ENCODE measurements around the gene SCN5A. TPM values are rescaled to one million over a fixed set of nuclear protein-coding genes. Genes with fewer than 3 reads are reported as not detected.

SCN5A gene
- polyA plus RNA-seq, 1 of the 3 experiments (the other 2 are of a cell fraction) = 0.18 TPM

DNA sequence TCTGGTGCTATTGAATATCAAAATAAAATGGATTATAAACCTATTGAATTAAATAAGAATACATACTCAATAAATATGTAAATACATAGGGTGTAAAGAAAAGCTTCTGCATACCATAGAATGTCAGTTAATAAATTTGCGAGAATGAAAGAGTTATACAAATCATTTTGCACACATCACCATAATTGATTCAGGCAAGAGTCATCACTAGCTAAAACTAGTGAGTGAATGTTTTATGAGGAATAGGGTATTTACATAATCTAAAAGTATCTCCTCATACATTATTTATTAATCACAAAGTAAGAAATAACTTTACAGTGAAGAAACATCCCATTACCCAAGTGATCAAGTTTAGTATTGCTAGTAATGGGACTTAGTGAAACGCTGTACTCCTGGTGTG, 139.8 kb downstream of the SCN5A start (continued):
- TF ChIP-seq, protein P1, sequence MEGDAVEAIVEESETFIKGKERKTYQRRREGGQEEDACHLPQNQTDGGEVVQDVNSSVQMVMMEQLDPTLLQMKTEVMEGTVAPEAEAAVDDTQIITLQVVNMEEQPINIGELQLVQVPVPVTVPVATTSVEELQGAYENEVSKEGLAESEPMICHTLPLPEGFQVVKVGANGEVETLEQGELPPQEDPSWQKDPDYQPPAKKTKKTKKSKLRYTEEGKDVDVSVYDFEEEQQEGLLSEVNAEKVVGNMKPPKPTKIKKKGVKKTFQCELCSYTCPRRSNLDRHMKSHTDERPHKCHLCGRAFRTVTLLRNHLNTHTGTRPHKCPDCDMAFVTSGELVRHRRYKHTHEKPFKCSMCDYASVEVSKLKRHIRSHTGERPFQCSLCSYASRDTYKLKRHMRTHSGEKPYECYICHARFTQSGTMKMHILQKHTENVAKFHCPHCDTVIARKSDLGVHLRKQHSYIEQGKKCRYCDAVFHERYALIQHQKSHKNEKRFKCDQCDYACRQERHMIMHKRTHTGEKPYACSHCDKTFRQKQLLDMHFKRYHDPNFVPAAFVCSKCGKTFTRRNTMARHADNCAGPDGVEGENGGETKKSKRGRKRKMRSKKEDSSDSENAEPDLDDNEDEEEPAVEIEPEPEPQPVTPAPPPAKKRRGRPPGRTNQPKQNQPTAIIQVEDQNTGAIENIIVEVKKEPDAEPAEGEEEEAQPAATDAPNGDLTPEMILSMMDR (IDR thresholded peaks at IDR 0.05) = no peak
- no peak for TF ChIP-seq RCOR1 (IDR thresholded peaks at IDR 0.05; ENCODE audit: low read length)
- TF ChIP-seq, protein P2, sequence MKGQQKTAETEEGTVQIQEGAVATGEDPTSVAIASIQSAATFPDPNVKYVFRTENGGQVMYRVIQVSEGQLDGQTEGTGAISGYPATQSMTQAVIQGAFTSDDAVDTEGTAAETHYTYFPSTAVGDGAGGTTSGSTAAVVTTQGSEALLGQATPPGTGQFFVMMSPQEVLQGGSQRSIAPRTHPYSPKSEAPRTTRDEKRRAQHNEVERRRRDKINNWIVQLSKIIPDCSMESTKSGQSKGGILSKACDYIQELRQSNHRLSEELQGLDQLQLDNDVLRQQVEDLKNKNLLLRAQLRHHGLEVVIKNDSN (IDR thresholded peaks at IDR 0.05; ENCODE audit: borderline replicate concordance, low read depth) = no peak
- no peak for TF ChIP-seq NFIC (IDR thresholded peaks at IDR 0.05; ENCODE audit: borderline replicate concordance)
- TF ChIP-seq, protein P3, sequence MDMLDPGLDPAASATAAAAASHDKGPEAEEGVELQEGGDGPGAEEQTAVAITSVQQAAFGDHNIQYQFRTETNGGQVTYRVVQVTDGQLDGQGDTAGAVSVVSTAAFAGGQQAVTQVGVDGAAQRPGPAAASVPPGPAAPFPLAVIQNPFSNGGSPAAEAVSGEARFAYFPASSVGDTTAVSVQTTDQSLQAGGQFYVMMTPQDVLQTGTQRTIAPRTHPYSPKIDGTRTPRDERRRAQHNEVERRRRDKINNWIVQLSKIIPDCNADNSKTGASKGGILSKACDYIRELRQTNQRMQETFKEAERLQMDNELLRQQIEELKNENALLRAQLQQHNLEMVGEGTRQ (IDR thresholded peaks at IDR 0.05; ENCODE audit: borderline replicate concordance, low read depth, low read length) = no peak
- no peak for TF ChIP-seq RXRA (IDR thresholded peaks at IDR 0.05; ENCODE audit: borderline replicate concordance, low read depth)
- TF ChIP-seq, protein P4, sequence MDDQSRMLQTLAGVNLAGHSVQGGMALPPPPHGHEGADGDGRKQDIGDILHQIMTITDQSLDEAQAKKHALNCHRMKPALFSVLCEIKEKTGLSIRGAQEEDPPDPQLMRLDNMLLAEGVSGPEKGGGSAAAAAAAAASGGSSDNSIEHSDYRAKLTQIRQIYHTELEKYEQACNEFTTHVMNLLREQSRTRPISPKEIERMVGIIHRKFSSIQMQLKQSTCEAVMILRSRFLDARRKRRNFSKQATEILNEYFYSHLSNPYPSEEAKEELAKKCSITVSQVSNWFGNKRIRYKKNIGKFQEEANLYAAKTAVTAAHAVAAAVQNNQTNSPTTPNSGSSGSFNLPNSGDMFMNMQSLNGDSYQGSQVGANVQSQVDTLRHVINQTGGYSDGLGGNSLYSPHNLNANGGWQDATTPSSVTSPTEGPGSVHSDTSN (IDR thresholded peaks at IDR 0.05) = no peak
- no peak for TF ChIP-seq ELF1 (IDR thresholded peaks at IDR 0.05)
- TF ChIP-seq, protein P5, sequence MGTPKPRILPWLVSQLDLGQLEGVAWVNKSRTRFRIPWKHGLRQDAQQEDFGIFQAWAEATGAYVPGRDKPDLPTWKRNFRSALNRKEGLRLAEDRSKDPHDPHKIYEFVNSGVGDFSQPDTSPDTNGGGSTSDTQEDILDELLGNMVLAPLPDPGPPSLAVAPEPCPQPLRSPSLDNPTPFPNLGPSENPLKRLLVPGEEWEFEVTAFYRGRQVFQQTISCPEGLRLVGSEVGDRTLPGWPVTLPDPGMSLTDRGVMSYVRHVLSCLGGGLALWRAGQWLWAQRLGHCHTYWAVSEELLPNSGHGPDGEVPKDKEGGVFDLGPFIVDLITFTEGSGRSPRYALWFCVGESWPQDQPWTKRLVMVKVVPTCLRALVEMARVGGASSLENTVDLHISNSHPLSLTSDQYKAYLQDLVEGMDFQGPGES (IDR thresholded peaks at IDR 0.05; ENCODE audit: low read depth, low read length) = no peak

DNA sequence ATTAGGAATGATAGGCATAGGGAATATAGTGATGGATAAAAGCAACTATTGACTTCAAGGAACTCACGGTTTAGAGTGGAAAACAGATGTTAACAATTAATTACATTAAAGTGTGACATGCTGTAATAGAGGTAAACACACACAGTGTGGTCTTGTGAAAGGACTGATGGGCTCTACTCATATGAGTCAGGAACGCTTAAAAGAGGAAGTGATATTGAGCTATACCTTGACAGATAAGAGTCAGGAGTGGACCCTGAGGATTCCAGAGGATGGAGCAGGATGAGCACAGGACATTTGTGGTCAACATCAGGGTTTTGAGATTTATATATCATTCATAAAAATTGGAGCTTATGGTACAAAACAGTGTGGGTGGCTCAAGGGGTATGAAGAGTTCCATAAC, 142.4 kb downstream of the SCN5A start:
- ChIA-PET CTCF (interaction anchor here (1.6 to 7.7 kb wide), 4 partner anchors 11 to 144 kb away, joined by 3 to 65 read pairs (median 10); partner anchors contain the start of gene EXOG), POLR2A (no interaction called here)
- Histone ChIP-seq H3K4me1 (ENCODE audit: control insufficient read depth in 1 of 2, insufficient read depth in 2 of 2, low read depth in 1 of 2, low read length in 1 of 2) (no peaks in the 10 kb centered on the region; a peak in 1 of 4 replicates), H3K4me3 (ENCODE audit: low read depth in 2 of 2, low read length in 1 of 2) (no peak overlapping the region), H3K4me2 (no peak overlapping the region), H3K36me3 (replicated peaks in 1 of 2; ENCODE audit: control insufficient read depth in 1 of 2, insufficient read depth in 2 of 2, low read length in 1 of 2) (peaks cover 59 to 60% of the 10 kb centered on the region in 2 experiments), H3K27ac (ENCODE audit: low read depth in 2 of 2, low read length in 1 of 2) (no peak overlapping the region), H3K9ac (no peak overlapping the region), H3K9me3 (no peaks in the 10 kb centered on the region), H3K9me2 (no peaks in the 10 kb centered on the region), H2AFZ (ENCODE audit: low read depth) (no peak overlapping the region), H3F3A (replicated peaks; ENCODE audit: insufficient read depth) (no peaks in the 10 kb centered on the region), H3K27me3 (ENCODE audit: insufficient read depth) (no peaks in the 10 kb centered on the region), H4K20me1 (ENCODE audit: insufficient read depth) (no peaks in the 10 kb centered on the region), H3K79me2 (ENCODE audit: insufficient read depth) (no peaks in the 10 kb centered on the region; the same call in 1 of the 2 replicates)
- whole genome bisulfite sequencing (ENCODE audit: low lambda C conversion rate) = 89% methylated on average over 2 of the region's 2 CpGs
- no peak for DNase-seq
- TF ChIP-seq, protein P5 (IDR thresholded peaks at IDR 0.05; ENCODE audit: low read depth, low read length) = no peak
- TF ChIP-seq TCF12 (IDR thresholded peaks at IDR 0.05) = no peak
- TF ChIP-seq, protein P6, sequence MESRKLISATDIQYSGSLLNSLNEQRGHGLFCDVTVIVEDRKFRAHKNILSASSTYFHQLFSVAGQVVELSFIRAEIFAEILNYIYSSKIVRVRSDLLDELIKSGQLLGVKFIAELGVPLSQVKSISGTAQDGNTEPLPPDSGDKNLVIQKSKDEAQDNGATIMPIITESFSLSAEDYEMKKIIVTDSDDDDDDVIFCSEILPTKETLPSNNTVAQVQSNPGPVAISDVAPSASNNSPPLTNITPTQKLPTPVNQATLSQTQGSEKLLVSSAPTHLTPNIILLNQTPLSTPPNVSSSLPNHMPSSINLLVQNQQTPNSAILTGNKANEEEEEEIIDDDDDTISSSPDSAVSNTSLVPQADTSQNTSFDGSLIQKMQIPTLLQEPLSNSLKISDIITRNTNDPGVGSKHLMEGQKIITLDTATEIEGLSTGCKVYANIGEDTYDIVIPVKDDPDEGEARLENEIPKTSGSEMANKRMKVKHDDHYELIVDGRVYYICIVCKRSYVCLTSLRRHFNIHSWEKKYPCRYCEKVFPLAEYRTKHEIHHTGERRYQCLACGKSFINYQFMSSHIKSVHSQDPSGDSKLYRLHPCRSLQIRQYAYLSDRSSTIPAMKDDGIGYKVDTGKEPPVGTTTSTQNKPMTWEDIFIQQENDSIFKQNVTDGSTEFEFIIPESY (IDR thresholded peaks at IDR 0.05; ENCODE audit: borderline replicate concordance, low read depth) = no peak
- TF ChIP-seq, protein P4 (IDR thresholded peaks at IDR 0.05) = no peak

Data from SK-N-SH (cell line).